ENCODE results near the gene PLD1.

PLD1 gene

GRCh38 chr3:171559586-171559985 lies 250.7 kb downstream of the PLD1 start:
- no peak for DNase-seq (ENCODE audit: low spot score)

GRCh38 chr3:171558188-171558696 lies 252.0 kb downstream of the PLD1 start:
- no peak for DNase-seq (ENCODE audit: low spot score)

- no peak for DNase-seq (ENCODE audit: low spot score)
Observed at GRCh38 chr3:171557173-171557572, 253.1 kb downstream of the PLD1 start.

- DNase-seq (ENCODE audit: low spot score), result no peak
Observed at GRCh38 chr3:171556574-171557145, 253.6 kb downstream of the PLD1 start.

- DNase-seq (ENCODE audit: low spot score), result no peak
Observed at GRCh38 chr3:171556148-171556547, 254.1 kb downstream of the PLD1 start.

- no peak for DNase-seq (ENCODE audit: low spot score)
Observed at GRCh38 chr3:171553086-171553485, 257.2 kb downstream of the PLD1 start.

GRCh38 chr3:171552531-171552930 lies 257.8 kb downstream of the PLD1 start:
- DNase-seq (ENCODE audit: low spot score), result no peak

- DNase-seq (ENCODE audit: low spot score), result no peak
Observed at GRCh38 chr3:171551296-171551695, 259.0 kb downstream of the PLD1 start.

Measured in ecto neural progenitor cell (in vitro differentiated cells).